Measurements from ENCODE around the gene PAIP2B.

- TF ChIP-seq, protein P1, sequence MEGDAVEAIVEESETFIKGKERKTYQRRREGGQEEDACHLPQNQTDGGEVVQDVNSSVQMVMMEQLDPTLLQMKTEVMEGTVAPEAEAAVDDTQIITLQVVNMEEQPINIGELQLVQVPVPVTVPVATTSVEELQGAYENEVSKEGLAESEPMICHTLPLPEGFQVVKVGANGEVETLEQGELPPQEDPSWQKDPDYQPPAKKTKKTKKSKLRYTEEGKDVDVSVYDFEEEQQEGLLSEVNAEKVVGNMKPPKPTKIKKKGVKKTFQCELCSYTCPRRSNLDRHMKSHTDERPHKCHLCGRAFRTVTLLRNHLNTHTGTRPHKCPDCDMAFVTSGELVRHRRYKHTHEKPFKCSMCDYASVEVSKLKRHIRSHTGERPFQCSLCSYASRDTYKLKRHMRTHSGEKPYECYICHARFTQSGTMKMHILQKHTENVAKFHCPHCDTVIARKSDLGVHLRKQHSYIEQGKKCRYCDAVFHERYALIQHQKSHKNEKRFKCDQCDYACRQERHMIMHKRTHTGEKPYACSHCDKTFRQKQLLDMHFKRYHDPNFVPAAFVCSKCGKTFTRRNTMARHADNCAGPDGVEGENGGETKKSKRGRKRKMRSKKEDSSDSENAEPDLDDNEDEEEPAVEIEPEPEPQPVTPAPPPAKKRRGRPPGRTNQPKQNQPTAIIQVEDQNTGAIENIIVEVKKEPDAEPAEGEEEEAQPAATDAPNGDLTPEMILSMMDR (IDR thresholded peaks at IDR 0.05; ENCODE audit: low read depth, low read length), result no peak
- TF ChIP-seq EZH2phosphoT487 (IDR thresholded peaks at IDR 0.05; ENCODE audit: low read depth), result no peak
Measured at GRCh38 chr2:71244302-71244660, 17.4 kb upstream of the PAIP2B start.
